HG03565 (cell line): ENCODE data around the gene TAAR2.
"Not testable (repeated sequence)": the region's sequence is repeated elsewhere in the genome, so short reads cannot be mapped to it uniquely, and the experiment has no call there.

Source experiments
- ATAC-seq: cut with Tn5 transposase; IDR thresholded peaks from one replicate; pipeline ENCODE4 v1.9.1; 2021; ENCODE audit warnings: mild to moderate bottlenecking, moderate library complexity; ENCODE audit not compliant: unreplicated experiment

Gene TAAR2

GRCh38 chr6:132614554-132614953 lies 9.5 kb downstream of the TAAR2 start:
- ATAC-seq = no peak

GRCh38 chr6:132612449-132613108 lies 11.5 kb downstream of the TAAR2 start:
- no peak for ATAC-seq

- ATAC-seq = no peak
These were observed 12.5 kb downstream of the TAAR2 start for GRCh38 chr6:132611616-132612015.

- no peak for ATAC-seq
These were observed 16.4 kb downstream of the TAAR2 start for GRCh38 chr6:132607544-132608233.

GRCh38 chr6:132604635-132605152 lies 19.4 kb downstream of the TAAR2 start:
- ATAC-seq = no peak

GRCh38 chr6:132600900-132601299 lies 23.2 kb downstream of the TAAR2 start:
- ATAC-seq = not testable (repeated sequence)

DNA sequence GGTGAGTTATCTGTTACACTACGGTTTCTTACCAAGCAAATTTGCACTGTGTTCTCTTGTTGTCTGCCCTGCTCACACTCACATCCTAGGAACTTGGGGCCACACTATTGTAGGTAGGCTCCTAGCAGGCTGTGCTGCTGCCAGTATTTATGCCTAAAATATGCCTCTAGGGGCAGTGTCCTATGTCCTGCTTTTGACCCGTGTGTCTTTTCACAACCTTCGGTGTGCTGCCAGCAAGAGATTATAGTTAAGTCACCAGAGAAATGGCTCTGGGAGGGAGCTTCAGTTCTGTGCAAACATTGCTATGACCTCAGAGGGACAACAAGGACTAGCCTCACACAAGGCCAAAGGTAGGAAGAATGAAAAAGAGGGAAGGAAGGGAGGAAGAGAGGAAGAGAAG lies 25.6 kb downstream of the TAAR2 start:
- peak; percentile 74 for ATAC-seq

DNA sequence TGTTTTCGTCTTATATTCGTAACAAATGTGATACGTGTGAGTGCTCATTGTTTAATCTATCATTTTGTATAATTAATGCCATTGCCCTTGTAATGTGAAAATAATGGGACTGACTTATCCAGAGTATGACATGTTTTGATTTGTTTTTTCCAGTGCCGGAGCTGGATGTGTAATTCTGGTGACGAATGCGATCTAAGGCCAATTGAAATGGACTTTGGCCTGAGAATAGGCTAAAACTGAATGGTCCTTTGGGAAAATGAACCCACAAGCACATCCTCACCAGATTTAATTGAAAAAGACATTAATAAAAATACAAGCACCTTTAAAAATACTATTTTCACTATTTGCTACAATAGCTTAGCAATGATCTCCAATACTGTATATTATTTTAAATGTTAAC lies 27.9 kb downstream of the TAAR2 start:
- ATAC-seq = no peak

DNA sequence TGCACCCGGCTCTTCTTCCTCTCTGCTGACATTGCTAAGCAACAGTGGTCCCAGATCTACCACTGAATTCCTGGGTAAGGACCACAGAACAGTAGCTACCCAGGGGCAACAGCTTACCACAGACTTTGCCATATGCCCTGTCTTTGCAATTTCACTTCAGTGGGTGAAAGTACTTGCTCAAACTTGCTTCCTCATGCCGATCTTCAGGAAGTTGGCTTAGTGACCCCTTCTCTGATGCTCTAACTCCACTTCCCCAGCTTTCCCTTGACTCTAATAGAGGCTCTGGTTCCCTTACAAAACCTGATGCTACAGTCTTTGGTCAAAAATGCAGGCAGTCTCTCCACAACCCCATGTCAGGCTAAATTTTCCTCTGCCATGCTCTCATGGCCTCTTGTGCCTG lies 31.2 kb downstream of the TAAR2 start:
- no peak for ATAC-seq

DNA sequence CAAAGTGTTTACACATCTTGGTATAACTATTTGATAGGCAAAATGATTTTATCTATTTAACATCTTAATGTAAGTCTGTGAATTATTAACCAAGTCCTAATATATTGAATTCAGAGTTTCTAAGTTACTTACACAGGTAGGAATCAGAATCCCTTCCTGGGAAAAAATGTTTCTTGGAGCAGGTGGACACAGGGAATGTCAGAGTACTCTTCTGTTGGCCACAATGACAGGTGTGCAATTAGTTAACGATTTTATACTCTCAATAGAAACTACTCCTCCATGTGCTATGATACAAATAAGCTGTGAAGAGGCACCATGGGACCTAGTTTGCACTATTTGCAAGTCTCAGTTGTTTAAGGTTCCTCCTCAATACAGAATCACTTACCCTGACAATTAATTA lies 33.7 kb downstream of the TAAR2 start:
- no peak for ATAC-seq

GRCh38 chr6:132589454-132589853 lies 34.6 kb downstream of the TAAR2 start, which contains the start of gene TAAR5:
Gene TAAR5 (minus strand): TSS chr6:132589741. CDS start chr6:132589686, 55 bp downstream.
- no peak for ATAC-seq

DNA sequence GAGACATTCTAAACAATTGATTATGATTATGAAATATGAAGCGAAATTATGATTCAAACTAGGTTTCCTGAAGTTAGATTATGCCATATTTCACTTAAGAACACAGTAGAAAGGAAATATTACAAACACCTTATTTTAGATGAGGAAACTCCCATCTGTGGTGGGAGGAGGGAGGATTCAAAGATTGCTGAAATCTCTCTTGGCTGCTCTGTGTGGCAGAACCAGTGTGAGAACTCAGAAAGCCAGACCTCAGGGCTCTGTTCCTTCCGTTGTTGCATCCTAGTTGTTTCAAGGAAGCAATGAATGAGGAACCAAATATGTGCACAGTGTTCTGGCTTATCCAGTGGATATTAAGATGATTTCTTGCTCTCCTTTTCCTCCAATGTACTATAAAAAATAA lies 36.7 kb downstream of the TAAR2 start:
- no peak for ATAC-seq

GRCh38 chr6:132584698-132585097 lies 39.4 kb downstream of the TAAR2 start:
- no peak for ATAC-seq

DNA sequence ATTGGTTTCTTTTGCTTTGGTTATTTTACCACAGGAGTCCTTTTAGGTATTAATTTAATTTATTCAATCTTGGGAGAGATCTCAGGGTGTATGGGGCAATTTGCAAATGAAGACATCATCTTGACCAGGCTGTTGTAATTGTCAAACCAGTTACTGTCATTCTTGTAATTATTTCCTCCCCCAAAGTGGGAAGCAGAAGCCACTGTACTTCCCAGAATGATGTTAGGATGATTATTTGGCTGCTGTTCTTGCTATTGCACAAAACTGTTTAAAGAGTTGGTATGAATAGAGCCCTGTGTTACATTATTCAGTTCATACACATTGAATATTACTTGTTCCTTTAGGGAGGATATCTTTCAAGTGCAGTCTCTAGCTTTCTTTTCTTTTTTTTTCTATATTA lies 52.3 kb downstream of the TAAR2 start:
- no peak for ATAC-seq

GRCh38 chr6:132570221-132570777 lies 53.8 kb downstream of the TAAR2 start, which contains the start of gene TAAR6:
Gene TAAR6 (plus strand): TSS chr6:132570322. CDS start chr6:132570322, 0 bp downstream.
- no peak for ATAC-seq

DNA sequence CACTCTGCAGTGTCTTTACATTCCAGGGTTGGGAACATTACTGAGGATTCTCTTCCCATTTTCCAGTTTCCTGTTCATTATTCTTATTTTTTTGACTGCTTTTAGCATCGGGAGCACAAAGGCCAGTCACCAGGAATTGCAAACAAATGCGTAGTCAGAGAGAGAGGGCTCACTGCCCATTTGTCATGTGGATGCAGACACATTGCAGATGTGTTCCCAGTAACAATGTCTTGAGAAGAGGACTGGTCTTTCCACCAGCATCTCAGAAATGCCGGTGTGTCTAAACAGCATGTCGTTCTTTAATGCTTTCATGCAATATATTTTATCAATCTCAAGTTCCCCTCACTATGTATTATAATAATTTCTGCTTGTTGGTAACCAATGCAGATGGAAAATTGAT lies 54.9 kb downstream of the TAAR2 start:
- ATAC-seq = no peak

- no peak for ATAC-seq
These were observed 55.5 kb downstream of the TAAR2 start for GRCh38 chr6:132568611-132569010.

- no peak for ATAC-seq
These were observed 56.5 kb downstream of the TAAR2 start for GRCh38 chr6:132567566-132567965.
